ENCODE data around the gene MARCO. TPM values are rescaled to one million over a fixed set of nuclear protein-coding genes. Genes with fewer than 3 reads are reported as not detected.

The MARCO gene
- total and polyA plus RNA-seq, 10 of the 15 experiments (the other 5 are each of a cell fraction or from before 2014, with no cell fraction given), result 0.13 to 0.67 (median 0.32) TPM; not detected in 5

DNA sequence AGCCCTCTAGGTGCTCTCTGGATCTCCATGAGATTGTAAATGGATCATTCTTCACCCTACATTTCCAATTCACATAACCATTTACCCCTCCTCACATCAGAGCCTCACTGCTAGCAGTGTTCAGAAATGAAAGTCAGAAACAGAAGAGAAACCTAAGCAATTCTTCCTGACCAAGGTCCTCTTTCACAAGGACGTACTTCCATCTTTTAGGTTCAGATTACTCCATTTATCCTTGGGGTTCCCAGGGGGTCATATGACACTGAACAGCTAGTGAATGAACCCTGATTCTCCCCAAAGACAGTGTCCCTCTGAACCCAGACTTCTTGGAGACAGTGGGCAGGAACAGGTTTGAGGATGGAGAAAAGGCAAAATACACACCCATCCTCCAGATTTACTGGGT lies 12.9 kb upstream of the MARCO start:
- ATAC-seq, result no peak
- BruUV-seq (replicated peaks), result no TSS peak
- ChIA-PET POLR2A (no interaction called here), CTCF (no interaction called here), RAD21 (ENCODE audit: unreplicated experiment) (no interaction called here), SMC1A (ENCODE audit: uncharacterized antibody, unreplicated experiment) (no interaction called here)
- no peaks in the 10 kb centered on the region for H3K36me3 ChIP-seq (ENCODE audit: control insufficient read depth in 2 of 2, insufficient read depth in 2 of 2, low read length in 1 of 2)
- no peaks in the 10 kb centered on the region for H4K20me1 ChIP-seq (ENCODE audit: control insufficient read depth, insufficient read depth)
- intact Hi-C loops (cut with micrococcal nuclease; ENCODE audit: unreplicated experiment), result no loop called here
- no peak for FAIRE-seq
- no peaks in the 10 kb centered on the region; the same call in 2 of the 3 replicates for H3K9me3 ChIP-seq (replicated peaks; ENCODE audit: control insufficient read depth, insufficient read depth, low read length)
- no peak overlapping the region for H3K9ac ChIP-seq (ENCODE audit: control insufficient read depth, insufficient read depth, low read length)
- H3K27me3 ChIP-seq (replicated peaks in 1 of 2; ENCODE audit: control insufficient read depth in 2 of 2, insufficient read depth in 2 of 2, low read length in 1 of 2), result no peaks in the 10 kb centered on the region
- no peak for DNase-seq (ENCODE audit: low read depth, low spot score)
- 62% methylated on average over 1 of the region's 1 CpG for WGBS (ENCODE audit: insufficient coverage, insufficient replicate concordance, low lambda C conversion rate, missing lambda C conversion rate)
- in situ Hi-C loops (cut with MboI), result no loop called here
- H3K79me2 ChIP-seq (ENCODE audit: control insufficient read depth, insufficient read depth, low read length), result no peaks in the 10 kb centered on the region
- H3K4me2 ChIP-seq (ENCODE audit: control insufficient read depth, insufficient read depth), result no peak overlapping the region
- no peak overlapping the region for H2AFZ ChIP-seq (ENCODE audit: control insufficient read depth, low read depth, low read length)
- no peak overlapping the region for H3K27ac ChIP-seq (ENCODE audit: control insufficient read depth, insufficient read depth)
- H3K4me1 ChIP-seq (ENCODE audit: control insufficient read depth, insufficient read depth, low read length), result no peaks in the 10 kb centered on the region
- no peak overlapping the region for H3K4me3 ChIP-seq
- no peak for TF ChIP-seq FOXM1 (IDR thresholded peaks at IDR 0.05; ENCODE audit: low read depth, low read length)
- TF ChIP-seq, protein P1, sequence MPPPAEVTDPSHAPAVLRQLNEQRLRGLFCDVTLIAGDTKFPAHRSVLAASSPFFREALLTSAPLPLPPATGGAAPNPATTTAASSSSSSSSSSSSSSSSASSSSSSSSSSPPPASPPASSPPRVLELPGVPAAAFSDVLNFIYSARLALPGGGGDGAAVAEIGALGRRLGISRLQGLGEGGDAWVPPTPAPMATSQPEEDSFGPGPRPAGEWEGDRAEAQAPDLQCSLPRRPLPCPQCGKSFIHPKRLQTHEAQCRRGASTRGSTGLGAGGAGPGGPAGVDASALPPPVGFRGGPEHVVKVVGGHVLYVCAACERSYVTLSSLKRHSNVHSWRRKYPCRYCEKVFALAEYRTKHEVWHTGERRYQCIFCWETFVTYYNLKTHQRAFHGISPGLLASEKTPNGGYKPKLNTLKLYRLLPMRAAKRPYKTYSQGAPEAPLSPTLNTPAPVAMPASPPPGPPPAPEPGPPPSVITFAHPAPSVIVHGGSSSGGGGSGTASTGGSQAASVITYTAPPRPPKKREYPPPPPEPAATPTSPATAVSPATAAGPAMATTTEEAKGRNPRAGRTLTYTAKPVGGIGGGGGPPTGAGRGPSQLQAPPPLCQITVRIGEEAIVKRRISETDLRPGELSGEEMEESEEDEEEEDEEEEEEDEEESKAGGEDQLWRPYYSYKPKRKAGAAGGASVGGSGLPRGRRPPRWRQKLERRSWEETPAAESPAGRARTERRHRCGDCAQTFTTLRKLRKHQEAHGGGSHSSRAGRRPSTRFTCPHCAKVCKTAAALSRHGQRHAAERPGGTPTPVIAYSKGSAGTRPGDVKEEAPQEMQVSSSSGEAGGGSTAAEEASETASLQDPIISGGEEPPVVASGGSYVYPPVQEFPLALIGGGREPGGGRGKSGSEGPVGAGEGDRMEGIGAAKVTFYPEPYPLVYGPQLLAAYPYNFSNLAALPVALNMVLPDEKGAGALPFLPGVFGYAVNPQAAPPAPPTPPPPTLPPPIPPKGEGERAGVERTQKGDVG (CRISPR knock-in tag; IDR thresholded peaks at IDR 0.05), result no peak
- no peak for TF ChIP-seq BHLHE40 (IDR thresholded peaks at IDR 0.05; ENCODE audit: borderline replicate concordance in 1 of 2, low read depth in 2 of 2, low read length in 1 of 2)
- TF ChIP-seq HDAC2 (IDR thresholded peaks at IDR 0.05), result no peak
- TF ChIP-seq, protein P2, sequence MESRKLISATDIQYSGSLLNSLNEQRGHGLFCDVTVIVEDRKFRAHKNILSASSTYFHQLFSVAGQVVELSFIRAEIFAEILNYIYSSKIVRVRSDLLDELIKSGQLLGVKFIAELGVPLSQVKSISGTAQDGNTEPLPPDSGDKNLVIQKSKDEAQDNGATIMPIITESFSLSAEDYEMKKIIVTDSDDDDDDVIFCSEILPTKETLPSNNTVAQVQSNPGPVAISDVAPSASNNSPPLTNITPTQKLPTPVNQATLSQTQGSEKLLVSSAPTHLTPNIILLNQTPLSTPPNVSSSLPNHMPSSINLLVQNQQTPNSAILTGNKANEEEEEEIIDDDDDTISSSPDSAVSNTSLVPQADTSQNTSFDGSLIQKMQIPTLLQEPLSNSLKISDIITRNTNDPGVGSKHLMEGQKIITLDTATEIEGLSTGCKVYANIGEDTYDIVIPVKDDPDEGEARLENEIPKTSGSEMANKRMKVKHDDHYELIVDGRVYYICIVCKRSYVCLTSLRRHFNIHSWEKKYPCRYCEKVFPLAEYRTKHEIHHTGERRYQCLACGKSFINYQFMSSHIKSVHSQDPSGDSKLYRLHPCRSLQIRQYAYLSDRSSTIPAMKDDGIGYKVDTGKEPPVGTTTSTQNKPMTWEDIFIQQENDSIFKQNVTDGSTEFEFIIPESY (IDR thresholded peaks at IDR 0.05), result no peak
- TF ChIP-seq ZBED1 (IDR thresholded peaks at IDR 0.05; ENCODE audit: borderline replicate concordance), result no peak
- TF ChIP-seq BACH1 (IDR thresholded peaks at IDR 0.05; ENCODE audit: borderline replicate concordance), result no peak
- no peak for TF ChIP-seq YBX1 (IDR thresholded peaks at IDR 0.05)
- TF ChIP-seq, protein P3, sequence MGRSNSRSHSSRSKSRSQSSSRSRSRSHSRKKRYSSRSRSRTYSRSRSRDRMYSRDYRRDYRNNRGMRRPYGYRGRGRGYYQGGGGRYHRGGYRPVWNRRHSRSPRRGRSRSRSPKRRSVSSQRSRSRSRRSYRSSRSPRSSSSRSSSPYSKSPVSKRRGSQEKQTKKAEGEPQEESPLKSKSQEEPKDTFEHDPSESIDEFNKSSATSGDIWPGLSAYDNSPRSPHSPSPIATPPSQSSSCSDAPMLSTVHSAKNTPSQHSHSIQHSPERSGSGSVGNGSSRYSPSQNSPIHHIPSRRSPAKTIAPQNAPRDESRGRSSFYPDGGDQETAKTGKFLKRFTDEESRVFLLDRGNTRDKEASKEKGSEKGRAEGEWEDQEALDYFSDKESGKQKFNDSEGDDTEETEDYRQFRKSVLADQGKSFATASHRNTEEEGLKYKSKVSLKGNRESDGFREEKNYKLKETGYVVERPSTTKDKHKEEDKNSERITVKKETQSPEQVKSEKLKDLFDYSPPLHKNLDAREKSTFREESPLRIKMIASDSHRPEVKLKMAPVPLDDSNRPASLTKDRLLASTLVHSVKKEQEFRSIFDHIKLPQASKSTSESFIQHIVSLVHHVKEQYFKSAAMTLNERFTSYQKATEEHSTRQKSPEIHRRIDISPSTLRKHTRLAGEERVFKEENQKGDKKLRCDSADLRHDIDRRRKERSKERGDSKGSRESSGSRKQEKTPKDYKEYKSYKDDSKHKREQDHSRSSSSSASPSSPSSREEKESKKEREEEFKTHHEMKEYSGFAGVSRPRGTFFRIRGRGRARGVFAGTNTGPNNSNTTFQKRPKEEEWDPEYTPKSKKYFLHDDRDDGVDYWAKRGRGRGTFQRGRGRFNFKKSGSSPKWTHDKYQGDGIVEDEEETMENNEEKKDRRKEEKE (IDR thresholded peaks at IDR 0.05), result no peak
- TF ChIP-seq SUZ12 (IDR thresholded peaks at IDR 0.05; ENCODE audit: unreplicated experiment), result no peak
- no peak for TF ChIP-seq EZH2 (IDR thresholded peaks at IDR 0.05; ENCODE audit: borderline replicate concordance, control insufficient read depth, low read depth, low read length)
- no peak for TF ChIP-seq ZNF24 (IDR thresholded peaks at IDR 0.05)
- no peak for TF ChIP-seq ZNF622 (IDR thresholded peaks at IDR 0.05)
- TF ChIP-seq SREBF2 (IDR thresholded peaks at IDR 0.05; ENCODE audit: low read length), result no peak
- TF ChIP-seq, protein P4, sequence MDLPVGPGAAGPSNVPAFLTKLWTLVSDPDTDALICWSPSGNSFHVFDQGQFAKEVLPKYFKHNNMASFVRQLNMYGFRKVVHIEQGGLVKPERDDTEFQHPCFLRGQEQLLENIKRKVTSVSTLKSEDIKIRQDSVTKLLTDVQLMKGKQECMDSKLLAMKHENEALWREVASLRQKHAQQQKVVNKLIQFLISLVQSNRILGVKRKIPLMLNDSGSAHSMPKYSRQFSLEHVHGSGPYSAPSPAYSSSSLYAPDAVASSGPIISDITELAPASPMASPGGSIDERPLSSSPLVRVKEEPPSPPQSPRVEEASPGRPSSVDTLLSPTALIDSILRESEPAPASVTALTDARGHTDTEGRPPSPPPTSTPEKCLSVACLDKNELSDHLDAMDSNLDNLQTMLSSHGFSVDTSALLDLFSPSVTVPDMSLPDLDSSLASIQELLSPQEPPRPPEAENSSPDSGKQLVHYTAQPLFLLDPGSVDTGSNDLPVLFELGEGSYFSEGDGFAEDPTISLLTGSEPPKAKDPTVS (IDR thresholded peaks at IDR 0.05; ENCODE audit: low read depth, low read length), result no peak
